K562 (cell line): ENCODE measurements around the gene DZIP3. TPM values are rescaled to one million over a fixed set of nuclear protein-coding genes. Genes with fewer than 3 reads are reported as not detected.
A peak's percentile ranks its signal among the peaks of the same experiment; 100 is the strongest.

Source experiments
- ATAC-seq: fragments of 200-7000 bp; cut with Tn5 transposase; 3 replicates; pipeline ENCODE4 v1.9.1; 2020; ENCODE audit warnings: moderate library complexity
- BruUV-seq: library from RNA; stranded (reverse); fragments of 400-500 nt; replicated peaks from 2 replicates; lab custom pipeline; 2021; lab: Mats Ljungman, UMichigan
- CTCF ChIA-PET: fragments of 300-600 bp; formaldehyde crosslinking; extraction: SDS; loops from one replicate; lab custom pipeline; 2021; ENCODE audit warnings: low intra/inter-chr PET ratio; lab: Yijun Ruan, JAX
- POLR2A ChIA-PET: fragments of 300-600, 350-650 bp; sonication (Branson Sonifier 250); formaldehyde crosslinking; extraction: SDS; loops from one replicate; lab custom pipeline; 2021; ENCODE audit warnings: antibody characterized with exemption, inconsistent platforms; lab: Yijun Ruan, JAX
- DNase-seq, 4 experiments: peaks; one replicate each; pipeline versions ENCODE4 v3.0.0 to v3.0.0-alpha.2; 2011 to 2018; ENCODE audit warnings: low spot score in 3 of 4, mixed read lengths in 3 of 4; ENCODE audit errors: extremely low read depth in 1 of 4
- FAIRE-seq: peaks from 2 replicates; lab custom pipeline; 2011; peaks lifted over from hg19 to GRCh38; lab: Jason Lieb, UNC
- H2AFZ ChIP-seq: 2 replicates; pipeline ENCODE4 v1.6.0; 2011; ENCODE audit warnings: low read depth, low read length, control low read depth, inconsistent platforms
- H3K27ac ChIP-seq: fragments of 200-600 bp; 3 replicates; pipeline ENCODE4 v1.8.0; 2011; ENCODE audit warnings: low read depth, mild to moderate bottlenecking, control low read depth, inconsistent platforms, low read length, moderate library complexity, mixed read lengths; ENCODE audit errors: extremely low read depth
- H3K27me3 ChIP-seq, 2 experiments: fragments of 300-600 bp in 1 of 2; 2 replicates in 1 of 2; 3 replicates in 1 of 2; pipeline versions ENCODE4 v1.6.0 to v1.8.0; 2011; ENCODE audit warnings: inconsistent platforms in 2 of 2, low read length in 2 of 2, mild to moderate bottlenecking in 1 of 2, mixed read lengths in 1 of 2, moderate library complexity in 1 of 2; ENCODE audit not compliant: control insufficient read depth in 2 of 2, insufficient read depth in 2 of 2
- H3K36me3 ChIP-seq: fragments of 300-600 bp; 3 replicates; pipeline ENCODE4 v1.8.0; 2011; ENCODE audit warnings: mild to moderate bottlenecking, low read length, inconsistent platforms; ENCODE audit not compliant: control insufficient read depth, insufficient read depth
- H3K4me1 ChIP-seq, 2 experiments: fragments of 200-600 bp in 1 of 2; replicated peaks in 1 of 2; 2 replicates in 1 of 2; 3 replicates in 1 of 2; pipeline versions ENCODE4 v1.5.1 to v1.8.0; 2011; ENCODE audit warnings: inconsistent platforms in 2 of 2, low read length in 2 of 2, mild to moderate bottlenecking in 1 of 2, mixed read lengths in 1 of 2, moderate library complexity in 1 of 2; ENCODE audit not compliant: control insufficient read depth in 2 of 2, insufficient read depth in 2 of 2
- H3K4me2 ChIP-seq: 2 replicates; pipeline ENCODE4 v1.6.1; 2011; ENCODE audit warnings: low read length, control low read depth, inconsistent platforms, mixed read lengths; ENCODE audit not compliant: insufficient read depth
- H3K4me3 ChIP-seq: fragments of 200-600 bp; sonication (generic), shearing (Covaris generic); 2 replicates; pipeline ENCODE4 v1.5.1; 2016; ENCODE audit warnings: control low read depth, inconsistent platforms
- H3K79me2 ChIP-seq: fragments of 200-600 bp; 3 replicates; pipeline ENCODE4 v1.8.0; 2011; ENCODE audit warnings: low read length, inconsistent platforms; ENCODE audit not compliant: control insufficient read depth, insufficient read depth
- H3K9ac ChIP-seq, 2 experiments: 2 replicates each; pipeline versions ENCODE4 v1.6.0 to v1.6.1; 2011; ENCODE audit warnings: low read depth in 2 of 2, low read length in 2 of 2, control low read depth in 1 of 2, inconsistent platforms in 1 of 2, mild to moderate bottlenecking in 1 of 2, mixed read lengths in 1 of 2; ENCODE audit not compliant: insufficient read depth in 1 of 2
- H3K9me1 ChIP-seq: one replicate; pipeline ENCODE4 v1.6.0; 2011; ENCODE audit warnings: inconsistent platforms, mild to moderate bottlenecking, low read length, moderate library complexity; ENCODE audit not compliant: control insufficient read depth, insufficient read depth
- H3K9me3 ChIP-seq: replicated peaks from 2 replicates; pipeline ENCODE4 v1.5.1; 2011; ENCODE audit warnings: low read depth, low read length, inconsistent platforms; ENCODE audit not compliant: control insufficient read depth, insufficient read depth
- H4K20me1 ChIP-seq: replicated peaks from 2 replicates; pipeline ENCODE4 v1.6.1; 2011; ENCODE audit warnings: low read length, inconsistent platforms, mixed read lengths; ENCODE audit not compliant: control insufficient read depth, insufficient read depth
- ARID1B ChIP-seq: fragments of 450-650 bp; IDR thresholded peaks from 2 replicates; pipeline ENCODE4 v1.6.1; 2016; ENCODE audit warnings: antibody characterized with exemption, mild to moderate bottlenecking, inconsistent platforms
- ATF1 ChIP-seq, 2 experiments: fragments of 450-650 bp in 1 of 2; IDR thresholded peaks; 2 replicates each; pipeline ENCODE4 v1.6.1; 2016; ENCODE audit warnings: missing compliant biosample characterization in 1 of 2, missing genetic modification characterization in 1 of 2
- CBFA2T3 ChIP-seq: fragments of 450-650 bp; IDR thresholded peaks from 2 replicates; pipeline ENCODE4 v1.6.1; 2017
- DPF2 ChIP-seq: fragments of 450-650 bp; IDR thresholded peaks from 2 replicates; pipeline ENCODE4 v1.6.1; 2016
- NFIX ChIP-seq: fragments of 250-450 bp; sonication (Bioruptor Pico); IDR thresholded peaks from 2 replicates; pipeline ENCODE4 v1.4.0; 2020; ENCODE audit warnings: low read depth, mild to moderate bottlenecking, moderate library complexity
- OTX1 ChIP-seq: fragments of 450-650 bp; formaldehyde crosslinking; IDR thresholded peaks from 2 replicates; pipeline ENCODE4 v1.4.0; 2022; ENCODE audit warnings: mild to moderate bottlenecking
- PCBP1 ChIP-seq: fragments of 200-400 bp; formaldehyde crosslinking; IDR thresholded peaks from 2 replicates; pipeline ENCODE4 v1.6.1; 2018; ENCODE audit warnings: mild to moderate bottlenecking, low read depth, low read length; ENCODE audit not compliant: poor library complexity, severe bottlenecking
- RAD51 ChIP-seq: fragments of 450-650 bp; IDR thresholded peaks from 2 replicates; pipeline ENCODE4 v1.7.1; 2016; ENCODE audit warnings: low read depth, mild to moderate bottlenecking, borderline replicate concordance
- RBM22 ChIP-seq: fragments of 200-400 bp; formaldehyde crosslinking; IDR thresholded peaks from 2 replicates; pipeline ENCODE4 v1.6.1; 2018; ENCODE audit warnings: low read length, low read depth; ENCODE audit not compliant: poor library complexity, severe bottlenecking
- TAL1 ChIP-seq: fragments of 450-650 bp; IDR thresholded peaks from 2 replicates; pipeline ENCODE4 v1.6.1; 2016; ENCODE audit warnings: mild to moderate bottlenecking
- ZC3H4 ChIP-seq: sonication (generic); formaldehyde crosslinking; IDR thresholded peaks from 2 replicates; pipeline ENCODE4 v1.9.0; 2021; ENCODE audit warnings: missing genetic modification reagents, borderline replicate concordance
- ZKSCAN1 ChIP-seq: fragments of 150-350 bp; IDR thresholded peaks from 2 replicates; pipeline ENCODE4 v1.6.1; 2016; ENCODE audit warnings: low read depth, low read length
- ZNF316 ChIP-seq: fragments of 450-650 bp; IDR thresholded peaks from 2 replicates; pipeline ENCODE4 v1.6.1; 2016
- WGBS: fragments of 100-300 bp; shearing (Covaris generic); methylation state at CpG from one replicate; pipeline ENCODE4 v1.1.6; 2016; ENCODE audit warnings: low coverage, mixed read lengths; ENCODE audit not compliant: insufficient coverage; ENCODE audit errors: missing lambda C conversion rate; 5-methylcytosine and 5-hydroxymethylcytosine counted together
- in situ Hi-C: fragments of 300-500 bp; cut with MboI; formaldehyde crosslinking; loops from 4 replicates; pipeline ENCODE4 v1.15.0; 2018; ENCODE audit warnings: inconsistent platforms, mixed read lengths
- intact Hi-C: fragments of 100-400 bp; cut with micrococcal nuclease; formaldehyde crosslinking; loops from 2 replicates; pipeline ENCODE4 v1.14.2; 2022
- polyA plus RNA-seq, 8 experiments: library from polyadenylated mRNA; depleted of rRNA in 4 of 8; stranded (reverse) in 5 of 8; unstranded in 3 of 8; fragments of >200 nt; fragmentation: Nextera tagmentation in 2 of 8; fragmentation: Illumina TruSeq in 1 of 8; extraction: Ambion mirVana in 2 of 8; extraction: Trizol in 1 of 8; gene quantifications; 2 replicates each; pipeline versions ENCODE4 v1.2.1 to v1.2.3, GENCODE V29; 2011 to 2014; ENCODE audit warnings: inconsistent platforms in 1 of 8, missing spikeins in 1 of 8
- total RNA-seq, 7 experiments: library from RNA; depleted of rRNA in 6 of 7; stranded (reverse); fragments of >200 nt in 6 of 7; fragmentation: Illumina TruSeq in 2 of 7; extraction: Trizol in 2 of 7; gene quantifications; 2 replicates each; pipeline versions ENCODE4 v1.2.1 to v1.2.3, GENCODE V29; 2011 to 2021; ENCODE audit warnings: low replicate concordance in 1 of 7
- TF ChIP-seq, protein P1 (sequence below): fragments of 450-650 bp; IDR thresholded peaks from 2 replicates; pipeline ENCODE4 v1.6.1; 2016
- TF ChIP-seq, protein P2 (sequence below): fragments of 250-450 bp; sonication (Bioruptor Pico); IDR thresholded peaks from 2 replicates; pipeline ENCODE4 v1.5.0; 2021; ENCODE audit warnings: mild to moderate bottlenecking, moderate library complexity
- TF ChIP-seq, protein P3 (sequence below): fragments of 450-650 bp; formaldehyde crosslinking; IDR thresholded peaks from 2 replicates; pipeline ENCODE4 v1.4.0; 2020; ENCODE audit warnings: mild to moderate bottlenecking, moderate library complexity
- TF ChIP-seq, protein P4 (sequence below): IDR thresholded peaks from 2 replicates; pipeline ENCODE4 v1.6.1; 2014; ENCODE audit warnings: antibody characterized with exemption

The DZIP3 gene
- total and polyA plus RNA-seq, 9 of the 15 experiments (the other 6 are each of a cell fraction or from before 2014, with no cell fraction given) = 3.5 to 9.7 (median 5.7) TPM

DNA sequence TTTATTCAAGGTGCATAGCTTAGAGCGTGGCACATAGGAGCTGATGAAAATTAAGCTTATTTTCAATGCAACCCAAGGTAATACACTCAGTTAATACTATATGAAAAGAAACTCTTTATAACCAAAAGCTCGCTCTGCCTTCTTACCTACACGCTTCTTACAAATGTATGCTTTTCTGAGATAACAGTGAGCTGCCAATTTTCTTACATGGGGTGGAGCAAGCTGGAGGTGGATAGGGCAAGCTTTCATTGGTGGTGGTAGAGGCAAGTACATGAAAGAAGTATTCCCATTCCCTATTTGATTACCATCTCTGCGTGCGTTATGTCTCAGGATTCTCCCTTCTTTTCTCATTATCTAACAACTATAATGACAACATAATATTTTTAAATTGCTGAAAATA is 8.9 kb downstream of the DZIP3 start:
- 7% methylated on average over 5 of the region's 5 CpGs for WGBS
- POLR2A ChIA-PET = interaction anchor here (2.3 kb wide), 1 partner anchor 9 kb away, joined by 18 read pairs; the partner anchor contains the start of genes CIP2A and DZIP3
- peak overlapping the region; percentile 98 for H2AFZ ChIP-seq
- TF ChIP-seq, protein P1, sequence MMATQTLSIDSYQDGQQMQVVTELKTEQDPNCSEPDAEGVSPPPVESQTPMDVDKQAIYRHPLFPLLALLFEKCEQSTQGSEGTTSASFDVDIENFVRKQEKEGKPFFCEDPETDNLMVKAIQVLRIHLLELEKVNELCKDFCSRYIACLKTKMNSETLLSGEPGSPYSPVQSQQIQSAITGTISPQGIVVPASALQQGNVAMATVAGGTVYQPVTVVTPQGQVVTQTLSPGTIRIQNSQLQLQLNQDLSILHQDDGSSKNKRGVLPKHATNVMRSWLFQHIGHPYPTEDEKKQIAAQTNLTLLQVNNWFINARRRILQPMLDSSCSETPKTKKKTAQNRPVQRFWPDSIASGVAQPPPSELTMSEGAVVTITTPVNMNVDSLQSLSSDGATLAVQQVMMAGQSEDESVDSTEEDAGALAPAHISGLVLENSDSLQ = peak; percentile 58
- TF ChIP-seq CBFA2T3 (0 out of 2 replicates have a peak, but pooled peaks have one; percentile 32), TAL1 (0 out of 2 replicates have a peak, but pooled peaks have one; percentile 20), OTX1 (CRISPR knock-in tag) (no peak), RBM22 (no peak), ARID1B (peak; percentile 48), DPF2 (peak; percentile 34; the same call in 1 of the 2 replicates), NFIX (no peak), ATF1 (CRISPR knock-in tag; IDR thresholded peaks at IDR 0.05) (no peak), ATF1 (tag; IDR thresholded peaks at IDR 0.05) (no peak), RAD51 (no peak), ZNF316 (no peak), PCBP1 (no peak), ZKSCAN1 (no peak), ZC3H4 (no peak)
- TF ChIP-seq, protein P2, sequence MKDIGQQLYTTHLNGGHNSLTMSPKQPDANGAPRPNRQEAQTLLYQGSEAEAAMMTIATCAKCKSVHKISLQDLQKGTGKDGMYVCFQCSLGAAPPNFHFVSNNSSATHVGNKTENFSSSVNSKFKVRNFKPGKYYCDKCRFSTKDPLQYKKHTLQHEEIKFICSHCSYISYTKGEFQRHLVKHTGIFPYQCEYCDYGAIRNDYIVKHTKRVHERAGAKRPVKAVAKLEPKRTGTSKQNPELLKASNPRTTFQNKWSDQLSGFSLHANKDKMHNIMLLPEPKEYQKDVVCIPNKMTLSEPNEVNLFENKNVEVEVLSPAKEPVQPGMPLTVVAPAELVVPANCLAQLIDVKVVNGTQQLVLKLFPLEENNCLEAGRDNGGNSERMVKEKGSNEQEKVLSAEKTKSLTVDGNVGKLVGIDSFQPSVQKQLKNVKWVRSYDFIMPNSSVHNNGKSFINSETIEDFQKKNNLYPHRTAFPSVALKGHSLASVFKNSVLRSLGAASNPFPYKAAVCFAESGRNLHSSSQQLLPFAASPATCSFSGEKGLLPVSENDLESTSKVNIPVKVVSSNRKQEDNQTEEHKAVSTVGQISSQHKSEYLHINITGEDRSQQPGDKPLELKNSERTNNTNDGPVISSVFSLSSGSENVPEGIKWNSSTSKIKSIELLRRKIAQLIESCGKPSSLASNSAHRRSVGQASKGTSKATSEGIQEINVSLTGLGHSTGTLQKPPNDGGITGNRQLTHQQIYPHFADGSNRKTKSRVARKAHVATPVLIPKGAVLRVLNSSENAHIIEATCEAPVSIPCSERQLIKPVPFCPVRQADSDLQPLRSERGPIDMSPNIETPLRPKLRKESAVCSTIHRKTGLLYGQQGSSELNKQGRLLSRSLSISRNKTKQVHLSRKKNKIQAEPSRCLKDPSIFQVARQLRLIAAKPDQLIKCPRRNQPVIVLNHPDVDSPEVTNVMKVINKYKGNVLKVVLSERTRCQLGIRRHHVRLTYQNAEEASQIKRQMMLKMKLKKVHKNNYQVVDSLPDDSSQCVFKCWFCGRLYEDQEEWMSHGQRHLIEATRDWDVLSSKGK = no peak
- TF ChIP-seq, protein P3, sequence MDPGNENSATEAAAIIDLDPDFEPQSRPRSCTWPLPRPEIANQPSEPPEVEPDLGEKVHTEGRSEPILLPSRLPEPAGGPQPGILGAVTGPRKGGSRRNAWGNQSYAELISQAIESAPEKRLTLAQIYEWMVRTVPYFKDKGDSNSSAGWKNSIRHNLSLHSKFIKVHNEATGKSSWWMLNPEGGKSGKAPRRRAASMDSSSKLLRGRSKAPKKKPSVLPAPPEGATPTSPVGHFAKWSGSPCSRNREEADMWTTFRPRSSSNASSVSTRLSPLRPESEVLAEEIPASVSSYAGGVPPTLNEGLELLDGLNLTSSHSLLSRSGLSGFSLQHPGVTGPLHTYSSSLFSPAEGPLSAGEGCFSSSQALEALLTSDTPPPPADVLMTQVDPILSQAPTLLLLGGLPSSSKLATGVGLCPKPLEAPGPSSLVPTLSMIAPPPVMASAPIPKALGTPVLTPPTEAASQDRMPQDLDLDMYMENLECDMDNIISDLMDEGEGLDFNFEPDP (CRISPR knock-in tag) = no peak
- TF ChIP-seq, protein P4, sequence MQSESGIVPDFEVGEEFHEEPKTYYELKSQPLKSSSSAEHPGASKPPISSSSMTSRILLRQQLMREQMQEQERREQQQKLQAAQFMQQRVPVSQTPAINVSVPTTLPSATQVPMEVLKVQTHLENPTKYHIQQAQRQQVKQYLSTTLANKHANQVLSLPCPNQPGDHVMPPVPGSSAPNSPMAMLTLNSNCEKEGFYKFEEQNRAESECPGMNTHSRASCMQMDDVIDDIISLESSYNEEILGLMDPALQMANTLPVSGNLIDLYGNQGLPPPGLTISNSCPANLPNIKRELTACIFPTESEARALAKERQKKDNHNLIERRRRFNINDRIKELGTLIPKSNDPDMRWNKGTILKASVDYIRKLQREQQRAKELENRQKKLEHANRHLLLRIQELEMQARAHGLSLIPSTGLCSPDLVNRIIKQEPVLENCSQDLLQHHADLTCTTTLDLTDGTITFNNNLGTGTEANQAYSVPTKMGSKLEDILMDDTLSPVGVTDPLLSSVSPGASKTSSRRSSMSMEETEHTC = no peak

More for the DNA sequence above, 8.9 kb downstream of the DZIP3 start:
- H3K79me2 ChIP-seq = no peaks in the 10 kb centered on the region
- peaks cover 0 to 11% of the 10 kb centered on the region in 2 experiments; a peak in 2 of 5 replicates for H3K4me1 ChIP-seq
- peak; percentile 10 to 72 (median 41) for DNase-seq
- no peaks in the 10 kb centered on the region for H3K9me1 ChIP-seq
- CTCF ChIA-PET = no interaction called here
- H4K20me1 ChIP-seq = no peaks in the 10 kb centered on the region
- peak overlapping the region; percentile 90; the same call in 2 of the 3 replicates for H3K27ac ChIP-seq
- in situ Hi-C loops (no loop called here), intact Hi-C loops (no loop called here)
- peak; percentile 90 for ATAC-seq
- H3K27me3 ChIP-seq = no peaks in the 10 kb centered on the region
- peak overlapping the region; percentile 40; the same call in 1 of the 2 replicates for H3K4me2 ChIP-seq
- no peaks in the 10 kb centered on the region for H3K36me3 ChIP-seq
- BruUV-seq = no TSS peak
- no peak overlapping the region for H3K4me3 ChIP-seq
- peak; percentile 87 for FAIRE-seq
- H3K9me3 ChIP-seq = peaks cover 8% of the 10 kb centered on the region
- peak overlapping the region in 1 of 2 experiments; percentile 61; a peak in 2 of 4 replicates for H3K9ac ChIP-seq
